ENCODE measurements around the gene MZT2A. TPM values are rescaled to one million over a fixed set of nuclear protein-coding genes. Genes with fewer than 3 reads are reported as not detected.
"Not testable (repeated sequence)": the region's sequence is repeated elsewhere in the genome, so short reads cannot be mapped to it uniquely, and the experiment has no call there.

Gene MZT2A
- total and polyA plus RNA-seq, 2 experiments from 2014 or later, result 118 to 211 TPM

DNA sequence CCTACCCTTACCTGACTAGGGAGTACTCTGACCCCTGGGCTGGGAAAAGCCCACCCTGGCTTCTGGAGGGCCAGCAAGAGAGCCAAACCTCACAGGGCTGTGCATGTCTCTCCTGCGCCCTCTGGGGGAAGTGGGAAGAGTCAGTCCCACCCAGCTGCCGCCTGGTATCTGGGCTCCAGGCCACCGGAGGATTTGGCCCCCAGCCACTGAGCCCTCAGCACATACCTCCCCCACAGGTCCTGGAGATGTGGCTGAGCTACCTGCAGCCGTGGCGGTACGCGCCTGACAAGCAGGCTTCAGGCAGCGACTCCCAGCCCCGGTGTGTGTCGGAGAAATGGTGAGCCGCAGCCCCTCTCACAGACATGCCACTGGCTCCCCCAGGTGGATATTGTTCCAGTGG, 24.4 kb upstream of the MZT2A start:
- 88% methylated on average over 11 of the region's 11 CpGs for WGBS (ENCODE audit: low lambda C conversion rate, missing lambda C conversion rate)
- H3K36me3 ChIP-seq (replicated peaks; ENCODE audit: insufficient read depth, low read depth), result not testable (repeated sequence)

GRCh38 chr2:131516011-131516410, 23.8 kb upstream of the MZT2A start:
- Histone ChIP-seq H2AFZ (no peak overlapping the region), H3K36me3 (replicated peaks; ENCODE audit: insufficient read depth, low read depth) (no peaks in the 10 kb centered on the region)
- WGBS (ENCODE audit: low lambda C conversion rate, missing lambda C conversion rate), result 91% methylated on average over 9 of the region's 10 CpGs

More for the DNA sequence above, 24.4 kb upstream of the MZT2A start:
- not testable (repeated sequence) for DNase-seq (ENCODE audit: low spot score); H3K4me3 ChIP-seq; H4K20me1 ChIP-seq (ENCODE audit: insufficient read depth, poor library complexity, severe bottlenecking); H3K4me1 ChIP-seq (ENCODE audit: insufficient read depth); H3K9me3 ChIP-seq (ENCODE audit: low read depth); H3K4me2 ChIP-seq; H3K79me2 ChIP-seq; H3K27ac ChIP-seq; H3K27me3 ChIP-seq; H2AFZ ChIP-seq; H3K9me2 ChIP-seq (replicated peaks; ENCODE audit: insufficient read depth)
- TF ChIP-seq, protein P1, sequence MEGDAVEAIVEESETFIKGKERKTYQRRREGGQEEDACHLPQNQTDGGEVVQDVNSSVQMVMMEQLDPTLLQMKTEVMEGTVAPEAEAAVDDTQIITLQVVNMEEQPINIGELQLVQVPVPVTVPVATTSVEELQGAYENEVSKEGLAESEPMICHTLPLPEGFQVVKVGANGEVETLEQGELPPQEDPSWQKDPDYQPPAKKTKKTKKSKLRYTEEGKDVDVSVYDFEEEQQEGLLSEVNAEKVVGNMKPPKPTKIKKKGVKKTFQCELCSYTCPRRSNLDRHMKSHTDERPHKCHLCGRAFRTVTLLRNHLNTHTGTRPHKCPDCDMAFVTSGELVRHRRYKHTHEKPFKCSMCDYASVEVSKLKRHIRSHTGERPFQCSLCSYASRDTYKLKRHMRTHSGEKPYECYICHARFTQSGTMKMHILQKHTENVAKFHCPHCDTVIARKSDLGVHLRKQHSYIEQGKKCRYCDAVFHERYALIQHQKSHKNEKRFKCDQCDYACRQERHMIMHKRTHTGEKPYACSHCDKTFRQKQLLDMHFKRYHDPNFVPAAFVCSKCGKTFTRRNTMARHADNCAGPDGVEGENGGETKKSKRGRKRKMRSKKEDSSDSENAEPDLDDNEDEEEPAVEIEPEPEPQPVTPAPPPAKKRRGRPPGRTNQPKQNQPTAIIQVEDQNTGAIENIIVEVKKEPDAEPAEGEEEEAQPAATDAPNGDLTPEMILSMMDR (IDR thresholded peaks at IDR 0.05; ENCODE audit: poor library complexity), result peak; percentile 20

GRCh38 chr2:131515235-131515634, 23.0 kb upstream of the MZT2A start:
- 91% methylated on average over 14 of the region's 14 CpGs for WGBS (ENCODE audit: low lambda C conversion rate, missing lambda C conversion rate)

More at GRCh38 chr2:131516011-131516410, 23.8 kb upstream of the MZT2A start:
- Histone ChIP-seq H3K27ac (no peak overlapping the region), H3K9me3 (ENCODE audit: low read depth) (no peaks in the 10 kb centered on the region), H3K4me3 (no peak overlapping the region), H3K4me2 (no peak overlapping the region), H3K9me2 (replicated peaks; ENCODE audit: insufficient read depth) (no peaks in the 10 kb centered on the region), H3K4me1 (ENCODE audit: insufficient read depth) (no peaks in the 10 kb centered on the region), H3K27me3 (no peaks in the 10 kb centered on the region), H3K79me2 (no peaks in the 10 kb centered on the region), H4K20me1 (ENCODE audit: insufficient read depth, poor library complexity, severe bottlenecking) (no peaks in the 10 kb centered on the region)
- no peak for TF ChIP-seq EZH2phosphoT487 (IDR thresholded peaks at IDR 0.05; ENCODE audit: low read depth, severe bottlenecking, unreplicated experiment)
- TF ChIP-seq EZH2 (IDR thresholded peaks at IDR 0.05; ENCODE audit: borderline replicate concordance), result no peak
- TF ChIP-seq, protein P1 (IDR thresholded peaks at IDR 0.05; ENCODE audit: poor library complexity), result no peak
- DNase-seq (ENCODE audit: low spot score), result no peak

GRCh38 chr2:131514408-131515166, 22.4 kb upstream of the MZT2A start:
- not testable (repeated sequence) for DNase-seq (ENCODE audit: low spot score); H3K4me2 ChIP-seq; H2AFZ ChIP-seq; H3K9me2 ChIP-seq (replicated peaks; ENCODE audit: insufficient read depth); H3K36me3 ChIP-seq (replicated peaks; ENCODE audit: insufficient read depth, low read depth); H3K79me2 ChIP-seq; H3K27ac ChIP-seq; H4K20me1 ChIP-seq (ENCODE audit: insufficient read depth, poor library complexity, severe bottlenecking); H3K4me3 ChIP-seq; H3K9me3 ChIP-seq (ENCODE audit: low read depth); H3K4me1 ChIP-seq (ENCODE audit: insufficient read depth); H3K27me3 ChIP-seq
- 82% methylated on average over 15 of the region's 15 CpGs for WGBS (ENCODE audit: low lambda C conversion rate, missing lambda C conversion rate)

More at GRCh38 chr2:131515235-131515634, 23.0 kb upstream of the MZT2A start:
- H3K36me3 ChIP-seq (replicated peaks; ENCODE audit: insufficient read depth, low read depth); DNase-seq (ENCODE audit: low spot score); H3K79me2 ChIP-seq; H3K4me2 ChIP-seq; H2AFZ ChIP-seq; H3K9me2 ChIP-seq (replicated peaks; ENCODE audit: insufficient read depth); H3K9me3 ChIP-seq (ENCODE audit: low read depth); H4K20me1 ChIP-seq (ENCODE audit: insufficient read depth, poor library complexity, severe bottlenecking); H3K4me1 ChIP-seq (ENCODE audit: insufficient read depth); H3K4me3 ChIP-seq; H3K27me3 ChIP-seq; H3K27ac ChIP-seq: not testable (repeated sequence)

DNA sequence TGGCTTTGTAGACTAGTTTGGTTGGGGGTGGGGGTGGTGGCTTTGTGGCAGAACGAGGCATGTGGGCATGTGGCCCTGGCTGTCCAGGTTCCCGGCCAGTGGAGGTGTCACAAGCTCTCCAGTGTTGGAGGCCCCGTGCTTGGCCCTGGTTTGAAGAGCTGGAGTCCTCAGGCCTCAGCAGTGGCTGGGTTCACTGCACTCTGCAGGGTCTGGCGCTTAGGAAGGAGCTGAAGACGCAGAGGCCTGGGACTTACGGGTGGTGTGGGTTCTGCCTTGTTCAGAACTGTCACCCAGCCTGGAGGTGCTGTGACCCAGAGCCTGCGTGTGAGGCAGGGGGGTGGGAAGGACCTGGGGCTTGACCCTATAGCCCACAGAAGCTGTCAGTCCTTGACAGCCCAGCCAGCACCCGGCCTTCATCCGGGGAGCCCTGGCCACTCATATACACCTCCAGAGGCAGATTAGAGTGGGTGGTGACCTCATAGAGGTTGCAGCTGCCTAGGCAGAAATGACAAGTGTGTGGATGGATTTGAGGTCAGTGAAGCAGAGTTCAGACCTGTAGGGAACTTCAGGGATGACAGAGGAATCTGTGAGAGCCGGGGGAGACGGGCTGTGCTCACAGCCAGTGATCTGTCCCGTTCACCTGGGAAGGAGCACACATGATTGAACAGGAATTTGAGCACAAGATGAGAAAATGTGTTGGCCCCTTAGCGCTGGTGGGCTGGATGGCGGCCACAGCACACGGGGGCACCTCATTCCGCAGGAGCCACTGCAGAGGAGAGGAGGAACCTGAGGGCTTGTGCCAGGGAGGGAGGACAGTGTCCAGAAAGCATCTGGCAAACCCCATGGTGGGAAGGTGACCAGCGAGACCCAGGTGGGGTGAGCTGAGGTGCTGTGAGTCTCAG, 20.0 kb upstream of the MZT2A start:
- not testable (repeated sequence) for H4K20me1 ChIP-seq (ENCODE audit: insufficient read depth, poor library complexity, severe bottlenecking); H3K27me3 ChIP-seq; H3K36me3 ChIP-seq (replicated peaks; ENCODE audit: insufficient read depth, low read depth); H3K4me2 ChIP-seq; H3K4me3 ChIP-seq; H3K4me1 ChIP-seq (ENCODE audit: insufficient read depth); H2AFZ ChIP-seq; DNase-seq (ENCODE audit: low spot score); H3K79me2 ChIP-seq; H3K9me2 ChIP-seq (replicated peaks; ENCODE audit: insufficient read depth); H3K27ac ChIP-seq; H3K9me3 ChIP-seq (ENCODE audit: low read depth)
- WGBS (ENCODE audit: low lambda C conversion rate, missing lambda C conversion rate), result 79% methylated on average over 15 of the region's 17 CpGs

Data from hepatocyte (in vitro differentiated cells).